HepG2 (cell line): ENCODE measurements around the gene FAM217B. TPM values are rescaled to one million over a fixed set of nuclear protein-coding genes. Genes with fewer than 3 reads are reported as not detected.

ENCODE experiments used
- ATAC-seq: fragments of 200-7000 bp; cut with Tn5 transposase; 3 replicates; pipeline ENCODE4 v1.9.1; 2020; ENCODE audit warnings: mild to moderate bottlenecking, moderate library complexity
- BruUV-seq: library from RNA; stranded (reverse); fragments of 400-500 nt; replicated peaks from 2 replicates; lab custom pipeline; 2021; lab: Mats Ljungman, UMichigan
- CTCF ChIA-PET: fragments of 300-600 bp; formaldehyde crosslinking; extraction: SDS; loops from one replicate; lab custom pipeline; 2021; ENCODE audit warnings: low total read pairs, inconsistent platforms, low intra/inter-chr PET ratio; lab: Yijun Ruan, JAX
- POLR2A ChIA-PET: fragments of 350-600 bp; sonication (Branson Sonifier 250); formaldehyde crosslinking; loops from one replicate; lab custom pipeline; 2020; ENCODE audit warnings: antibody characterized with exemption, inconsistent platforms; lab: Yijun Ruan, JAX
- DNase-seq: peaks from one replicate; pipeline ENCODE4 v3.0.0-alpha.2; 2015; ENCODE audit warnings: low spot score
- FAIRE-seq: peaks from 3 replicates; lab custom pipeline; 2011; peaks lifted over from hg19 to GRCh38; lab: Jason Lieb, UNC
- H2AFZ ChIP-seq: one replicate; pipeline ENCODE4 v1.6.1; 2011; ENCODE audit warnings: low read length, inconsistent platforms
- H3K27ac ChIP-seq: fragments of 300-600 bp; 3 replicates; pipeline ENCODE4 v1.8.0; 2011; ENCODE audit warnings: mixed run types, mild to moderate bottlenecking, mixed read lengths, low read length, inconsistent platforms; ENCODE audit not compliant: insufficient read depth; ENCODE audit errors: extremely low read length
- H3K27me3 ChIP-seq, 2 experiments: fragments of 200-600 bp in 1 of 2; 2 replicates in 1 of 2; 3 replicates in 1 of 2; pipeline versions ENCODE4 v1.6.0 to v1.8.0; 2011; ENCODE audit warnings: low read length in 2 of 2, mild to moderate bottlenecking in 2 of 2, moderate library complexity in 2 of 2, inconsistent platforms in 1 of 2; ENCODE audit not compliant: insufficient read depth in 2 of 2, control insufficient read depth in 1 of 2
- H3K36me3 ChIP-seq, 2 experiments: fragments of 200-600 bp in 1 of 2; replicated peaks in 1 of 2; 2 replicates in 1 of 2; 3 replicates in 1 of 2; pipeline versions ENCODE4 v1.5.1 to v1.8.0; 2011; ENCODE audit warnings: low read length in 2 of 2, inconsistent platforms in 1 of 2; ENCODE audit not compliant: insufficient read depth in 2 of 2, control insufficient read depth in 1 of 2
- H3K4me1 ChIP-seq: 2 replicates; pipeline ENCODE4 v1.5.1; 2012; ENCODE audit warnings: low read length, inconsistent platforms; ENCODE audit not compliant: insufficient read depth
- H3K4me2 ChIP-seq: 2 replicates; pipeline ENCODE4 v1.6.0; 2011; ENCODE audit warnings: low read depth, low read length, inconsistent platforms
- H3K4me3 ChIP-seq, 3 experiments: fragments of 200-600 bp in 1 of 3; sonication (generic), shearing (Covaris generic) in 1 of 3; replicated peaks in 1 of 3; 2 replicates each; pipeline ENCODE4 v1.5.1; 2011 to 2016; ENCODE audit warnings: low read length in 3 of 3, inconsistent platforms in 2 of 3, low read depth in 2 of 3, mild to moderate bottlenecking in 2 of 3, control low read depth in 1 of 3, mixed read lengths in 1 of 3; ENCODE audit not compliant: insufficient read depth in 1 of 3
- H3K79me2 ChIP-seq: one replicate; pipeline ENCODE4 v1.6.1; 2011; ENCODE audit warnings: low read length, inconsistent platforms; ENCODE audit not compliant: insufficient read depth
- H3K9ac ChIP-seq: 2 replicates; pipeline ENCODE4 v1.6.0; 2011; ENCODE audit warnings: mild to moderate bottlenecking, low read depth, low read length, inconsistent platforms; ENCODE audit not compliant: insufficient read depth
- H3K9me3 ChIP-seq: 2 replicates; pipeline ENCODE4 v1.5.1; 2012; ENCODE audit warnings: mild to moderate bottlenecking, low read length
- H4K20me1 ChIP-seq: 2 replicates; pipeline ENCODE4 v1.6.0; 2011; ENCODE audit warnings: inconsistent platforms, mild to moderate bottlenecking, low read length, moderate library complexity; ENCODE audit not compliant: insufficient read depth
- CREB1 ChIP-seq, 2 experiments: fragments of 450-650 bp in 1 of 2; IDR thresholded peaks; 2 replicates each; pipeline ENCODE4 v1.6.1; 2016 to 2017; ENCODE audit warnings: control low read depth in 1 of 2, mild to moderate bottlenecking in 1 of 2, missing compliant biosample characterization in 1 of 2, missing genetic modification characterization in 1 of 2
- CTCF ChIP-seq: sonication (generic); formaldehyde crosslinking; IDR thresholded peaks from 2 replicates; pipeline ENCODE4 v1.5.0; 2020; ENCODE audit warnings: mild to moderate bottlenecking, missing genetic modification reagents, moderate library complexity
- KLF6 ChIP-seq: IDR thresholded peaks from 2 replicates; pipeline ENCODE4 v1.8.0; 2016; ENCODE audit warnings: missing biosample characterization, missing genetic modification reagents
- MEF2D ChIP-seq: sonication (generic); formaldehyde crosslinking; IDR thresholded peaks from 2 replicates; pipeline ENCODE4 v1.5.1; 2020; ENCODE audit warnings: mild to moderate bottlenecking, missing genetic modification reagents
- RFX3 ChIP-seq: IDR thresholded peaks from 2 replicates; pipeline ENCODE4 v1.6.1; 2016; ENCODE audit warnings: missing biosample characterization, missing genetic modification reagents
- SATB2 ChIP-seq: sonication (generic); formaldehyde crosslinking; IDR thresholded peaks from 2 replicates; pipeline ENCODE4 v1.5.0; 2020; ENCODE audit warnings: missing genetic modification reagents
- SOX6 ChIP-seq, 2 experiments: fragments of 450-650 bp in 1 of 2; sonication (generic) in 1 of 2; formaldehyde crosslinking in 1 of 2; IDR thresholded peaks; 2 replicates each; pipeline versions ENCODE4 v1.4.0 to v1.6.1; 2017 to 2020; ENCODE audit warnings: antibody characterized with exemption in 1 of 2, mild to moderate bottlenecking in 1 of 2, missing genetic modification reagents in 1 of 2
- ZNF264 ChIP-seq: sonication (generic); formaldehyde crosslinking; IDR thresholded peaks from 2 replicates; pipeline ENCODE4 v1.4.0; 2020; ENCODE audit warnings: missing genetic modification reagents
- WGBS: methylation state at CpG from one replicate; pipeline ENCODE4 v1.1.6; 2017; ENCODE audit warnings: low lambda C conversion rate; 5-methylcytosine and 5-hydroxymethylcytosine counted together
- in situ Hi-C: cut with HindIII; loops from 2 replicates; pipeline ENCODE4 v1.10.0; 2017; ENCODE audit warnings: low pct_unique_long_range_greater_than_20kb; ENCODE audit not compliant: extremely low pct_ligation_motif_present
- intact Hi-C: fragments of 100-400 bp; cut with micrococcal nuclease; formaldehyde crosslinking; loops from one replicate; pipeline ENCODE4 v1.10.0; 2022; ENCODE audit not compliant: unreplicated experiment
- polyA plus RNA-seq, 8 experiments: library from polyadenylated mRNA; depleted of rRNA in 3 of 8; stranded (reverse) in 7 of 8; unstranded in 1 of 8; fragments of >200 nt; fragmentation: Illumina TruSeq in 4 of 8; extraction: Trizol in 4 of 8; gene quantifications; 2 replicates each; pipeline versions ENCODE4 v1.2.1 to v1.2.3, GENCODE V29; 2011 to 2016; ENCODE audit warnings: low read depth in 4 of 8, missing spikeins in 1 of 8, mixed read lengths in 1 of 8; ENCODE audit not compliant: insufficient read depth in 1 of 8
- total RNA-seq, 5 experiments: library from RNA; depleted of rRNA; stranded (reverse); fragments of >200 nt; fragmentation: Illumina TruSeq; extraction: Trizol; gene quantifications; 2 replicates each; pipeline ENCODE4 v1.2.3, GENCODE V29; 2016; ENCODE audit warnings: low read depth in 1 of 5

Gene FAM217B
- total and polyA plus RNA-seq, 2 of the 13 experiments (the other 11 are each of a cell fraction or from before 2014, with no cell fraction given): 11.1 to 14.3 TPM

GRCh38 chr20:59994697-59995122, 54.5 kb downstream of the FAM217B start:
- H3K27me3 ChIP-seq: no peaks in the 10 kb centered on the region
- no peak overlapping the region for H3K9ac ChIP-seq
- ChIA-PET POLR2A (no interaction called here), CTCF (no interaction called here)
- DNase-seq (no peak), ATAC-seq (no peak), FAIRE-seq (no peak)
- no TSS peak for BruUV-seq
- H3K4me2 ChIP-seq: no peak overlapping the region
- H3K79me2 ChIP-seq: no peaks in the 10 kb centered on the region
- no peak overlapping the region for H3K27ac ChIP-seq
- TF ChIP-seq SATB2 (no peak), CREB1 (IDR thresholded peaks at IDR 0.05) (peak; percentile 70), CREB1 (CRISPR knock-in tag; IDR thresholded peaks at IDR 0.05) (no peak), MEF2D (CRISPR knock-in tag) (no peak), KLF6 (no peak), CTCF (CRISPR knock-in tag) (no peak), ZNF264 (CRISPR knock-in tag) (no peak), SOX6 (IDR thresholded peaks at IDR 0.05) (no peak), SOX6 (CRISPR knock-in tag; IDR thresholded peaks at IDR 0.05) (no peak), RFX3 (CRISPR knock-in tag) (no peak)
- in situ Hi-C loops (no loop called here), intact Hi-C loops (no loop called here)
- H3K9me3 ChIP-seq: no peaks in the 10 kb centered on the region
- 46% methylated on average over 5 of the region's 5 CpGs for WGBS
- H4K20me1 ChIP-seq: no peaks in the 10 kb centered on the region
- no peaks in the 10 kb centered on the region for H3K4me1 ChIP-seq
- H3K36me3 ChIP-seq: no peaks in the 10 kb centered on the region
- H2AFZ ChIP-seq: no peak overlapping the region
- H3K4me3 ChIP-seq: no peak overlapping the region
